ENCODE results near the gene IGHMBP2. TPM values are rescaled to one million over a fixed set of nuclear protein-coding genes. Genes with fewer than 3 reads are reported as not detected.

Gene IGHMBP2
- total RNA-seq, 1 experiment from 2014 or later: 19.3 TPM

DNA sequence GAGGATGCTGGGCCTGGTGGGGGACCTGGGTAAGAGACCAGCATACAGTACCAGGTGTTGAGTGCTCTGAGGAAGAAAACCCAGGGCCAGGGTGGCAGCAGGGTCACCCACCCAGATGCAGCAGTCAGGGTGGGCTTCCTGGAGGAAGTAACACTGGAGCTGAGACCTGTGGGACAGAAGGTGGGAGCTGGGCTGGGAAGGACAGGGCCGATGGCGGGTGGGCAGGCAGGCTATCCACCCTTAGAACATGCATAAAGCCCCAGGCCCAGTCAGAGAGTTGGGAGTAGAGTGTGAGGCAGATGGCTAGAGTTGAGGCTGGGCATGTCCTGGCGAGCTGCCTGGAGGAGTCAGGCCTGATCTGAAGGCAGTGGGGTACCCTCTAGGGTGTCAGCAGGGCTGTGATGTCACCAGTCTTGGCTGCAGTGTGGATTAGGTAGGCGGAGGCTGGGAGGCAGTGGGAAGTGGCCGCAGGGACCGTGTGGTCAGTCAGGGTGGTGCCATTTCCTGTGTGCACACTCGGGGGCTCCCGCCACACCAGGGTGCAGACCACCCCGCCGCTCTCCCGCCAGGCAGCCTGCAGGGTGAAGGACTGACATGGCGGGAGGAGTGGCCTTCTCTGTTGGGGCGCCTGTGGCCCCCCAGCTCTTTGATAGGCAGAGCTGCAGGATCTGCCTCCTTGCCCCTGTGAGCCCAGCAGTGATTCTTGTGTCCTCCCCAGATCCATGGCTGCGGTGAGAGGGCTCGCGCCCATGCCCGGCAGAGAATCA lies 35.3 kb downstream of the IGHMBP2 start:
- H3K9me2 ChIP-seq (ENCODE audit: insufficient read depth): no peaks in the 10 kb centered on the region
- no peak overlapping the region for H3K27ac ChIP-seq (ENCODE audit: low read depth, low read length)
- intact Hi-C loops (cut with micrococcal nuclease): no loop called here
- POLR2A ChIA-PET: no interaction called here
- no peaks in the 10 kb centered on the region for H3K27me3 ChIP-seq (ENCODE audit: insufficient read depth, low read length)
- CTCF ChIA-PET: no interaction called here
- H2AFZ ChIP-seq (ENCODE audit: low read depth, low read length, poor library complexity, severe bottlenecking): no peak overlapping the region
- no peak overlapping the region for H3K9ac ChIP-seq (ENCODE audit: low read length)
- no TSS peak for BruUV-seq (replicated peaks)
- TF ChIP-seq POLR2AphosphoS5 (IDR thresholded peaks at IDR 0.05; ENCODE audit: low read depth, low read length) (no peak), ZFX (IDR thresholded peaks at IDR 0.05) (no peak), YY1 (IDR thresholded peaks at IDR 0.05; ENCODE audit: extremely low read depth, insufficient replicate concordance, low read depth, low read length) (no peak), JUND (IDR thresholded peaks at IDR 0.05) (no peak), ELF1 (IDR thresholded peaks at IDR 0.05; ENCODE audit: borderline replicate concordance, low read depth) (no peak), CEBPB (IDR thresholded peaks at IDR 0.05; ENCODE audit: low read depth) (no peak), FOSL1 (IDR thresholded peaks at IDR 0.05; ENCODE audit: low read depth) (no peak)
- TF ChIP-seq, protein P1, sequence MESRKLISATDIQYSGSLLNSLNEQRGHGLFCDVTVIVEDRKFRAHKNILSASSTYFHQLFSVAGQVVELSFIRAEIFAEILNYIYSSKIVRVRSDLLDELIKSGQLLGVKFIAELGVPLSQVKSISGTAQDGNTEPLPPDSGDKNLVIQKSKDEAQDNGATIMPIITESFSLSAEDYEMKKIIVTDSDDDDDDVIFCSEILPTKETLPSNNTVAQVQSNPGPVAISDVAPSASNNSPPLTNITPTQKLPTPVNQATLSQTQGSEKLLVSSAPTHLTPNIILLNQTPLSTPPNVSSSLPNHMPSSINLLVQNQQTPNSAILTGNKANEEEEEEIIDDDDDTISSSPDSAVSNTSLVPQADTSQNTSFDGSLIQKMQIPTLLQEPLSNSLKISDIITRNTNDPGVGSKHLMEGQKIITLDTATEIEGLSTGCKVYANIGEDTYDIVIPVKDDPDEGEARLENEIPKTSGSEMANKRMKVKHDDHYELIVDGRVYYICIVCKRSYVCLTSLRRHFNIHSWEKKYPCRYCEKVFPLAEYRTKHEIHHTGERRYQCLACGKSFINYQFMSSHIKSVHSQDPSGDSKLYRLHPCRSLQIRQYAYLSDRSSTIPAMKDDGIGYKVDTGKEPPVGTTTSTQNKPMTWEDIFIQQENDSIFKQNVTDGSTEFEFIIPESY (IDR thresholded peaks at IDR 0.05; ENCODE audit: extremely low read depth, insufficient replicate concordance, low read length): no peak
- TF ChIP-seq, protein P2, sequence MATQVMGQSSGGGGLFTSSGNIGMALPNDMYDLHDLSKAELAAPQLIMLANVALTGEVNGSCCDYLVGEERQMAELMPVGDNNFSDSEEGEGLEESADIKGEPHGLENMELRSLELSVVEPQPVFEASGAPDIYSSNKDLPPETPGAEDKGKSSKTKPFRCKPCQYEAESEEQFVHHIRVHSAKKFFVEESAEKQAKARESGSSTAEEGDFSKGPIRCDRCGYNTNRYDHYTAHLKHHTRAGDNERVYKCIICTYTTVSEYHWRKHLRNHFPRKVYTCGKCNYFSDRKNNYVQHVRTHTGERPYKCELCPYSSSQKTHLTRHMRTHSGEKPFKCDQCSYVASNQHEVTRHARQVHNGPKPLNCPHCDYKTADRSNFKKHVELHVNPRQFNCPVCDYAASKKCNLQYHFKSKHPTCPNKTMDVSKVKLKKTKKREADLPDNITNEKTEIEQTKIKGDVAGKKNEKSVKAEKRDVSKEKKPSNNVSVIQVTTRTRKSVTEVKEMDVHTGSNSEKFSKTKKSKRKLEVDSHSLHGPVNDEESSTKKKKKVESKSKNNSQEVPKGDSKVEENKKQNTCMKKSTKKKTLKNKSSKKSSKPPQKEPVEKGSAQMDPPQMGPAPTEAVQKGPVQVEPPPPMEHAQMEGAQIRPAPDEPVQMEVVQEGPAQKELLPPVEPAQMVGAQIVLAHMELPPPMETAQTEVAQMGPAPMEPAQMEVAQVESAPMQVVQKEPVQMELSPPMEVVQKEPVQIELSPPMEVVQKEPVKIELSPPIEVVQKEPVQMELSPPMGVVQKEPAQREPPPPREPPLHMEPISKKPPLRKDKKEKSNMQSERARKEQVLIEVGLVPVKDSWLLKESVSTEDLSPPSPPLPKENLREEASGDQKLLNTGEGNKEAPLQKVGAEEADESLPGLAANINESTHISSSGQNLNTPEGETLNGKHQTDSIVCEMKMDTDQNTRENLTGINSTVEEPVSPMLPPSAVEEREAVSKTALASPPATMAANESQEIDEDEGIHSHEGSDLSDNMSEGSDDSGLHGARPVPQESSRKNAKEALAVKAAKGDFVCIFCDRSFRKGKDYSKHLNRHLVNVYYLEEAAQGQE (IDR thresholded peaks at IDR 0.05; ENCODE audit: low read depth): no peak
- TF ChIP-seq, protein P3, sequence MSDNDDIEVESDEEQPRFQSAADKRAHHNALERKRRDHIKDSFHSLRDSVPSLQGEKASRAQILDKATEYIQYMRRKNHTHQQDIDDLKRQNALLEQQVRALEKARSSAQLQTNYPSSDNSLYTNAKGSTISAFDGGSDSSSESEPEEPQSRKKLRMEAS (IDR thresholded peaks at IDR 0.05): no peak
- TF ChIP-seq, protein P4, sequence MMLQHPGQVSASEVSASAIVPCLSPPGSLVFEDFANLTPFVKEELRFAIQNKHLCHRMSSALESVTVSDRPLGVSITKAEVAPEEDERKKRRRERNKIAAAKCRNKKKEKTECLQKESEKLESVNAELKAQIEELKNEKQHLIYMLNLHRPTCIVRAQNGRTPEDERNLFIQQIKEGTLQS (IDR thresholded peaks at IDR 0.05): no peak
- no peak overlapping the region for H3K4me2 ChIP-seq (ENCODE audit: low read length)
- DNase-seq (ENCODE audit: low read depth, low spot score) (no peak), ATAC-seq (no peak)
- RAD21 ChIA-PET (ENCODE audit: low non-redundant PET in 1 of 2, low total read pairs in 2 of 2, uncharacterized antibody in 2 of 2, unreplicated experiment in 2 of 2): no interaction called here
- no peaks in the 10 kb centered on the region for H3K4me1 ChIP-seq (ENCODE audit: control insufficient read depth in 1 of 2, insufficient read depth in 2 of 2, low read length in 2 of 2)
- H3K36me3 ChIP-seq (ENCODE audit: control insufficient read depth in 1 of 2, insufficient read depth in 2 of 2, low read length in 2 of 2): peaks cover 11 to 16% of the 10 kb centered on the region in 2 experiments; a peak in 2 of 4 replicates
- H3K9me3 ChIP-seq (ENCODE audit: control insufficient read depth in 1 of 2, insufficient read depth in 1 of 2, low read depth in 1 of 2, low read length in 2 of 2): no peaks in the 10 kb centered on the region
- H4K20me1 ChIP-seq (ENCODE audit: insufficient read depth): no peaks in the 10 kb centered on the region
- no peaks in the 10 kb centered on the region for H3K79me2 ChIP-seq (ENCODE audit: insufficient read depth, low read length)
- H3K4me3 ChIP-seq (replicated peaks in 1 of 2; ENCODE audit: low read depth in 1 of 2, low read length in 2 of 2): no peak overlapping the region

Data from HCT116 (cell line).